Pancreas (tissue), 10 donors: ENCODE measurements around the gene KNDC1. TPM values are rescaled to one million over a fixed set of nuclear protein-coding genes. Genes with fewer than 3 reads are reported as not detected.

Experiments
- ATAC-seq, 4 donors: fragments of 200-7000 bp; cut with Tn5 transposase; one replicate each; pipeline versions ENCODE4 v1.8.0 to v1.9.1; 2020; ENCODE audit warnings: mild to moderate bottlenecking in 4 of 4, moderate library complexity in 4 of 4
- DNase-seq, 6 donors: peaks; one replicate each; pipeline ENCODE4 v3.0.0-alpha.2; 2020
- FAIRE-seq: peaks from 2 replicates; lab custom pipeline; 2012; peaks lifted over from hg19 to GRCh38; lab: Jason Lieb, UNC
- H3K27ac ChIP-seq, 4 donors: fragments of 200-600 bp; sonication (generic); 1 replicate in 3 of 4; 2 replicates in 1 of 4; pipeline versions ENCODE4 v1.5.0 to v1.8.0; 2020
- H3K27me3 ChIP-seq, 4 donors: fragments of 200-600 bp; one replicate each; pipeline ENCODE4 v1.8.0; 2021
- H3K36me3 ChIP-seq, 3 donors: fragments of 200-600 bp; sonication (generic) in 1 of 3; one replicate each; pipeline versions ENCODE4 v1.5.0 to v1.8.0; 2020 to 2021
- H3K4me1 ChIP-seq, 3 donors: fragments of 200-600 bp; one replicate each; pipeline ENCODE4 v1.8.0; 2021
- H3K4me3 ChIP-seq, 4 donors: fragments of 200-600 bp; sonication (generic) in 2 of 4; one replicate each; pipeline versions ENCODE4 v1.5.0 to v1.8.0; 2020 to 2021
- H3K9me3 ChIP-seq, 4 donors: fragments of 200-600 bp; one replicate each; pipeline ENCODE4 v1.8.0; 2021
- CTCF ChIP-seq, 4 donors: fragments of 200-600 bp; sonication (generic) in 3 of 4; IDR thresholded peaks; one replicate each; pipeline versions ENCODE4 v1.5.0 to v1.8.0; 2021; ENCODE audit warnings: antibody characterized with exemption in 4 of 4
- WGBS, 2 donors: extraction: QIAGEN DNeasy Blood & Tissue Kit; methylation state at CpG; one replicate each; pipeline ENCODE4 v1.1.7; 2013; 5-methylcytosine and 5-hydroxymethylcytosine counted together
- intact Hi-C, 3 donors: fragments of 100-400 bp; cut with DNase I; formaldehyde crosslinking; loops; one replicate each; pipeline versions ENCODE4 v1.11.1 to v1.14.2; 2022
- polyA plus RNA-seq, 2 donors: library from polyadenylated mRNA; stranded (reverse); fragments of 200-250 nt; gene quantifications; one replicate each; pipeline ENCODE4 v1.2.3, GENCODE V29; 2013
- total RNA-seq, 6 donors: library from RNA; stranded (reverse); fragmentation: NEBNext Ultra II Directional in 4 of 6; extraction: Animal tissue kit (Norgen Biotek cat#: 25700) in 4 of 6; gene quantifications; one replicate each; pipeline versions ENCODE4 v1.2.1 to v1.2.4, GENCODE V29; 2021 to 2023
- donor health status: healthy with polysubstance abuse.
- donor health status: DM: no; HTN: no; CAD: no; lungs with moderate emphysema.
- donor health status: DM: no; HTN: no; CAD: no.
- donor health status: control.
- donor health status: control.
- donor health status: Bipolar disorder and iron deficiency.
- donor health status: DM: yes; HTN: yes; CAD: no.
- donor health status: DM: no; HTN: no; CAD: no.
- donor health status: DM: no; HTN: no; CAD: no.
- donor health status: DM: yes; HTN: yes; CAD: no.

The KNDC1 gene
- total and polyA plus RNA-seq, 8 donors = 0.14 to 3.1 (median 0.74) TPM

- no peaks in the 10 kb centered on the region for H3K36me3 ChIP-seq
- no peak overlapping the region for H3K27ac ChIP-seq
- no peak overlapping the region for H3K4me3 ChIP-seq
- TF ChIP-seq CTCF (IDR thresholded peaks at IDR 0.05) = no peak
- peak in 2 of 6 donors; percentile 55 to 58 for DNase-seq
- H3K27me3 ChIP-seq = peaks cover 0 to 3% (median 0%) of the 10 kb centered on the region in 4 donors
- H3K9me3 ChIP-seq = no peaks in the 10 kb centered on the region
- 42 to 49% methylated on average over 26 to 27 of the region's 27 CpGs for WGBS, 2 donors
- no peak for FAIRE-seq
- intact Hi-C loops = no loop called here
- H3K4me1 ChIP-seq = no peaks in the 10 kb centered on the region
- no peak for ATAC-seq
Measured at GRCh38 chr10:133185916-133186315, 25.9 kb downstream of the KNDC1 start.

- Histone ChIP-seq H3K4me1 (no peaks in the 10 kb centered on the region), H3K36me3 (no peaks in the 10 kb centered on the region), H3K9me3 (no peaks in the 10 kb centered on the region), H3K27ac (no peak overlapping the region), H3K27me3 (peaks cover 0 to 3% (median 0%) of the 10 kb centered on the region in 4 donors), H3K4me3 (no peak overlapping the region)
- intact Hi-C loops = no loop called here
- FAIRE-seq (no peak), DNase-seq (no peak), ATAC-seq (peak in 1 of 4 donors; percentile 12)
- 44 to 48% methylated on average over 34 of the region's 34 CpGs for WGBS, 2 donors
- TF ChIP-seq CTCF (IDR thresholded peaks at IDR 0.05) = no peak
Measured at GRCh38 chr10:133186416-133187090, 26.5 kb downstream of the KNDC1 start.

GRCh38 chr10:133187091-133187905 is 27.3 kb downstream of the KNDC1 start:
- no peaks in the 10 kb centered on the region for H3K4me1 ChIP-seq
- peaks cover 0 to 3% (median 0%) of the 10 kb centered on the region in 4 donors for H3K27me3 ChIP-seq
- no peak overlapping the region for H3K4me3 ChIP-seq
- ATAC-seq (peak in 1 of 4 donors; percentile 63), DNase-seq (peak in 1 of 6 donors; percentile 60), FAIRE-seq (no peak)
- no peaks in the 10 kb centered on the region for H3K9me3 ChIP-seq
- H3K27ac ChIP-seq = no peak overlapping the region
- 49 to 57% methylated on average over 38 of the region's 38 CpGs for WGBS, 2 donors
- intact Hi-C loops = no loop called here
- TF ChIP-seq CTCF (IDR thresholded peaks at IDR 0.05) = no peak
- H3K36me3 ChIP-seq = no peaks in the 10 kb centered on the region

- FAIRE-seq = no peak
- no peak for ATAC-seq
- DNase-seq = peak in 1 of 6 donors; percentile 65
Measured at GRCh38 chr10:133187906-133188681, 28.1 kb downstream of the KNDC1 start.

More at GRCh38 chr10:133187906-133188681, 28.1 kb downstream of the KNDC1 start:
- peaks cover 0 to 3% (median 0%) of the 10 kb centered on the region in 4 donors for H3K27me3 ChIP-seq
- H3K27ac ChIP-seq = no peak overlapping the region
- intact Hi-C loops = no loop called here
- H3K4me3 ChIP-seq = no peak overlapping the region
- WGBS, 2 donors = 70 to 78% methylated on average over 38 of the region's 38 CpGs
- no peak for TF ChIP-seq CTCF (IDR thresholded peaks at IDR 0.05)
- no peaks in the 10 kb centered on the region for H3K36me3 ChIP-seq
- H3K9me3 ChIP-seq = no peaks in the 10 kb centered on the region
- no peaks in the 10 kb centered on the region for H3K4me1 ChIP-seq
